MCF 10A (cell line): ENCODE measurements around the gene TEK. TPM values are rescaled to one million over a fixed set of nuclear protein-coding genes. Genes with fewer than 3 reads are reported as not detected.

Experiments
- BruUV-seq: library from RNA; stranded (reverse); fragments of 400-500 nt; replicated peaks from 2 replicates; lab custom pipeline; 2021; lab: Mats Ljungman, UMichigan
- CTCF ChIA-PET: fragments of 300-600 bp; sonication (Branson Sonifier 250); formaldehyde crosslinking; extraction: SDS; loops from one replicate; lab custom pipeline; 2021; ENCODE audit warnings: antibody characterized with exemption, inconsistent platforms; lab: Yijun Ruan, JAX
- POLR2A ChIA-PET: fragments of 300-600, 350-650 bp; sonication (Branson Sonifier 250); formaldehyde crosslinking; extraction: SDS; loops from one replicate; lab custom pipeline; 2020; ENCODE audit warnings: antibody characterized with exemption, inconsistent platforms; lab: Yijun Ruan, JAX
- DNase-seq: peaks from one replicate; pipeline ENCODE4 v3.0.0-alpha.2; 2018; ENCODE audit not compliant: unreplicated experiment
- H3K27ac Mint-ChIP-seq: one replicate; pipeline ENCODE4 v1.8.0; 2022; ENCODE audit warnings: mild to moderate bottlenecking, low read depth, mixed read lengths; ENCODE audit not compliant: unreplicated experiment
- H3K27me3 Mint-ChIP-seq: one replicate; pipeline ENCODE4 v1.8.0; 2022; ENCODE audit warnings: mixed read lengths; ENCODE audit not compliant: insufficient read depth, unreplicated experiment
- H3K36me3 Mint-ChIP-seq: one replicate; pipeline ENCODE4 v1.8.0; 2022; ENCODE audit warnings: mild to moderate bottlenecking, moderate library complexity, mixed read lengths; ENCODE audit not compliant: insufficient read depth, unreplicated experiment
- H3K4me1 Mint-ChIP-seq: one replicate; pipeline ENCODE4 v1.8.0; 2022; ENCODE audit warnings: mixed read lengths; ENCODE audit not compliant: insufficient read depth, unreplicated experiment
- H3K4me3 Mint-ChIP-seq: one replicate; pipeline ENCODE4 v1.8.0; 2022; ENCODE audit warnings: mild to moderate bottlenecking, moderate library complexity, mixed read lengths; ENCODE audit not compliant: unreplicated experiment
- H3K9me3 Mint-ChIP-seq: one replicate; pipeline ENCODE4 v1.8.0; 2022; ENCODE audit warnings: mixed read lengths; ENCODE audit not compliant: unreplicated experiment
- CTCF ChIP-seq: fragments of 200-600 bp; IDR thresholded peaks from one replicate; pipeline ENCODE4 v1.8.0; 2022; ENCODE audit warnings: antibody characterized with exemption, mild to moderate bottlenecking; ENCODE audit not compliant: unreplicated experiment
- intact Hi-C: fragments of 100-400 bp; cut with micrococcal nuclease; formaldehyde crosslinking; loops from 2 replicates; pipeline ENCODE4 v1.14.1; 2022
- total RNA-seq: library from RNA; stranded (reverse); gene quantifications from 2 replicates; pipeline ENCODE4 v1.2.3, GENCODE V29; 2022

The TEK gene
- total RNA-seq, 1 experiment from 2014 or later, result 0.91 TPM

GRCh38 chr9:27248702-27249101 lies 139.7 kb downstream of the TEK start:
- H3K36me3 Mint-ChIP-seq, result no peaks in the 10 kb centered on the region
- no peak overlapping the region for H3K4me3 Mint-ChIP-seq
- H3K9me3 Mint-ChIP-seq, result no peaks in the 10 kb centered on the region
- BruUV-seq, result no TSS peak
- H3K4me1 Mint-ChIP-seq, result peaks cover 15% of the 10 kb centered on the region
- peak; percentile 12 for DNase-seq
- ChIA-PET POLR2A (interaction anchor here (1.2 kb wide), 1 partner anchor 52 kb away, joined by 3 read pairs; no protein-coding TSS in a partner anchor), CTCF (interaction anchor here (0.6 to 2.9 kb wide), 16 partner anchors 10 to 266 kb away, joined by 3 to 14 read pairs (median 4); no protein-coding TSS in a partner anchor)
- H3K27me3 Mint-ChIP-seq, result no peaks in the 10 kb centered on the region
- intact Hi-C loops, result no loop called here
- TF ChIP-seq CTCF, result no peak
- peak overlapping the region; percentile 38 for H3K27ac Mint-ChIP-seq

GRCh38 chr9:27258662-27259061 lies 149.6 kb downstream of the TEK start:
- Mint-ChIP-seq H3K27me3 (no peaks in the 10 kb centered on the region), H3K4me3 (no peak overlapping the region), H3K36me3 (no peaks in the 10 kb centered on the region), H3K4me1 (no peaks in the 10 kb centered on the region), H3K9me3 (no peaks in the 10 kb centered on the region), H3K27ac (no peak overlapping the region)
- DNase-seq, result no peak
- no peak for TF ChIP-seq CTCF
- intact Hi-C loops, result no loop called here
- POLR2A ChIA-PET, result no interaction called here
- CTCF ChIA-PET, result interaction anchor here (0.7 to 2.0 kb wide), 4 partner anchors 10 to 20 kb away, joined by 3 to 14 read pairs (median 4); no protein-coding TSS in a partner anchor
- BruUV-seq, result no TSS peak

- Mint-ChIP-seq H3K4me1 (no peaks in the 10 kb centered on the region), H3K27me3 (no peaks in the 10 kb centered on the region), H3K27ac (no peak overlapping the region), H3K4me3 (no peak overlapping the region), H3K9me3 (no peaks in the 10 kb centered on the region), H3K36me3 (no peaks in the 10 kb centered on the region)
- intact Hi-C loops, result no loop called here
- ChIA-PET POLR2A (interaction anchor here (0.9 to 2.0 kb wide), 4 partner anchors 10 to 80 kb away, joined by 3 to 7 read pairs (median 5); no protein-coding TSS in a partner anchor), CTCF (interaction anchor here (0.6 to 2.0 kb wide), 7 partner anchors 12 to 269 kb away, joined by 3 to 6 read pairs (median 4); partner anchors contain the start of gene MOB3B)
- TF ChIP-seq CTCF, result no peak
- BruUV-seq, result no TSS peak
- DNase-seq, result no peak
Observed at GRCh38 chr9:27260789-27261516, 151.9 kb downstream of the TEK start.

GRCh38 chr9:27261517-27262211 lies 152.6 kb downstream of the TEK start:
- no peak for TF ChIP-seq CTCF
- no peaks in the 10 kb centered on the region for H3K36me3 Mint-ChIP-seq
- POLR2A ChIA-PET, result interaction anchor here (0.5 to 2.0 kb wide), 6 partner anchors 9 to 137 kb away, joined by 3 to 7 read pairs (median 4); no protein-coding TSS in a partner anchor
- no peak overlapping the region for H3K27ac Mint-ChIP-seq
- BruUV-seq, result no TSS peak
- intact Hi-C loops, result no loop called here
- no peak overlapping the region for H3K4me3 Mint-ChIP-seq
- no peaks in the 10 kb centered on the region for H3K4me1 Mint-ChIP-seq
- CTCF ChIA-PET, result interaction anchor here (0.6 to 2.0 kb wide), 9 partner anchors 8 to 1709 kb away, joined by 3 to 6 read pairs (median 4); partner anchors contain the start of gene MOB3B
- no peaks in the 10 kb centered on the region for H3K9me3 Mint-ChIP-seq
- no peaks in the 10 kb centered on the region for H3K27me3 Mint-ChIP-seq
- peak; percentile 53 for DNase-seq
